Astrocyte (in vitro differentiated cells and primary cell): ENCODE results near the gene CHST13. TPM values are rescaled to one million over a fixed set of nuclear protein-coding genes. Genes with fewer than 3 reads are reported as not detected.

Source experiments
- DNase-seq: peaks from one replicate; pipeline ENCODE4 v3.0.0-alpha.2; 2010; ENCODE audit warnings: low read depth
- FAIRE-seq: peaks from 2 replicates; lab custom pipeline; 2011; peaks lifted over from hg19 to GRCh38; lab: Jason Lieb, UNC
- H2AFZ ChIP-seq: 2 replicates; pipeline ENCODE4 v1.6.0; 2012; ENCODE audit warnings: low read depth, low read length, inconsistent platforms
- H3K27ac ChIP-seq: 2 replicates; pipeline ENCODE4 v1.5.1; 2011; ENCODE audit warnings: low read depth, low read length, inconsistent platforms
- H3K27me3 ChIP-seq: 2 replicates; pipeline ENCODE4 v1.6.0; 2011; ENCODE audit warnings: low read length, inconsistent platforms; ENCODE audit not compliant: insufficient read depth
- H3K36me3 ChIP-seq: 2 replicates; pipeline ENCODE4 v1.5.1; 2011; ENCODE audit warnings: low read length, inconsistent platforms; ENCODE audit not compliant: insufficient read depth
- H3K4me1 ChIP-seq: 2 replicates; pipeline ENCODE4 v1.5.1; 2011; ENCODE audit warnings: low read length, inconsistent platforms; ENCODE audit not compliant: insufficient read depth
- H3K4me2 ChIP-seq: 2 replicates; pipeline ENCODE4 v1.6.0; 2012; ENCODE audit warnings: low read length, inconsistent platforms
- H3K4me3 ChIP-seq: 2 replicates; pipeline ENCODE4 v1.5.1; 2011; ENCODE audit warnings: low read depth, mild to moderate bottlenecking, low read length, inconsistent platforms; ENCODE audit not compliant: insufficient read depth
- H3K79me2 ChIP-seq: 2 replicates; pipeline ENCODE4 v1.6.0; 2012; ENCODE audit warnings: mild to moderate bottlenecking, low read length, inconsistent platforms; ENCODE audit not compliant: insufficient read depth
- H3K9ac ChIP-seq: 2 replicates; pipeline ENCODE4 v1.6.0; 2012; ENCODE audit warnings: mild to moderate bottlenecking, low read length, inconsistent platforms
- H3K9me3 ChIP-seq: 2 replicates; pipeline ENCODE4 v1.5.1; 2012; ENCODE audit warnings: low read depth, mild to moderate bottlenecking, low read length, inconsistent platforms; ENCODE audit not compliant: insufficient read depth
- H4K20me1 ChIP-seq: 2 replicates; pipeline ENCODE4 v1.6.0; 2012; ENCODE audit warnings: low read length, inconsistent platforms; ENCODE audit not compliant: insufficient read depth
- H3K27ac Mint-ChIP-seq: one replicate; pipeline ENCODE4 v1.8.0; 2021; ENCODE audit warnings: mild to moderate bottlenecking, mixed read lengths; ENCODE audit not compliant: unreplicated experiment
- H3K27me3 Mint-ChIP-seq: one replicate; pipeline ENCODE4 v1.8.0; 2021; ENCODE audit warnings: low read depth, mixed read lengths; ENCODE audit not compliant: unreplicated experiment
- H3K36me3 Mint-ChIP-seq: one replicate; pipeline ENCODE4 v1.8.0; 2021; ENCODE audit warnings: low read depth, mixed read lengths; ENCODE audit not compliant: unreplicated experiment
- H3K4me1 Mint-ChIP-seq: one replicate; pipeline ENCODE4 v1.8.0; 2021; ENCODE audit warnings: low read depth, mixed read lengths; ENCODE audit not compliant: unreplicated experiment
- H3K4me3 Mint-ChIP-seq: one replicate; pipeline ENCODE4 v1.8.0; 2021; ENCODE audit warnings: mild to moderate bottlenecking, moderate library complexity, mixed read lengths; ENCODE audit not compliant: unreplicated experiment
- H3K9me3 Mint-ChIP-seq: one replicate; pipeline ENCODE4 v1.8.0; 2021; ENCODE audit warnings: mild to moderate bottlenecking, mixed read lengths; ENCODE audit not compliant: unreplicated experiment
- CTCF ChIP-seq: IDR thresholded peaks from 2 replicates; pipeline ENCODE4 v1.5.1; 2011; ENCODE audit warnings: low read depth, mild to moderate bottlenecking, inconsistent platforms, low read length, moderate library complexity; ENCODE audit not compliant: insufficient read depth
- EZH2 ChIP-seq: IDR thresholded peaks from 2 replicates; pipeline ENCODE4 v1.6.1; 2012; ENCODE audit warnings: mild to moderate bottlenecking, low read length, inconsistent platforms; ENCODE audit not compliant: insufficient read depth
- total RNA-seq: library from RNA; stranded (reverse); gene quantifications from 2 replicates; pipeline ENCODE4 v1.2.1, GENCODE V29; 2021

CHST13 gene
- total RNA-seq, 1 donor from 2014 or later = not detected

- Histone ChIP-seq H3K4me3 (no peak overlapping the region), H3K4me1 (no peaks in the 10 kb centered on the region), H3K27me3 (peaks cover 6% of the 10 kb centered on the region), H4K20me1 (no peaks in the 10 kb centered on the region), H3K36me3 (no peaks in the 10 kb centered on the region), H3K4me2 (no peak overlapping the region), H3K9me3 (no peaks in the 10 kb centered on the region), H3K9ac (no peak overlapping the region), H3K27ac (no peak overlapping the region), H3K79me2 (no peaks in the 10 kb centered on the region), H2AFZ (no peak overlapping the region)
- Mint-ChIP-seq H3K9me3 (no peaks in the 10 kb centered on the region), H3K27ac (no peak overlapping the region), H3K27me3 (peaks cover 40% of the 10 kb centered on the region), H3K4me3 (no peak overlapping the region), H3K4me1 (no peaks in the 10 kb centered on the region), H3K36me3 (peaks cover 2% of the 10 kb centered on the region)
- no peak for FAIRE-seq
- TF ChIP-seq EZH2 (no peak), CTCF (no peak)
- no peak for DNase-seq
Observed at GRCh38 chr3:126577261-126577660, 53.3 kb downstream of the CHST13 start.

- no peaks in the 10 kb centered on the region for H3K4me1 Mint-ChIP-seq
- Histone ChIP-seq H4K20me1 (no peaks in the 10 kb centered on the region), H3K4me2 (no peak overlapping the region), H3K4me1 (no peaks in the 10 kb centered on the region), H3K4me3 (no peak overlapping the region), H3K9ac (no peak overlapping the region), H2AFZ (no peak overlapping the region), H3K27ac (no peak overlapping the region), H3K27me3 (peaks cover 8% of the 10 kb centered on the region), H3K79me2 (no peaks in the 10 kb centered on the region), H3K36me3 (no peaks in the 10 kb centered on the region), H3K9me3 (no peaks in the 10 kb centered on the region)
- H3K27ac Mint-ChIP-seq = no peak overlapping the region
- no peak for TF ChIP-seq CTCF
- no peak for TF ChIP-seq EZH2
- peaks cover 42% of the 10 kb centered on the region for H3K27me3 Mint-ChIP-seq
- DNase-seq (no peak), FAIRE-seq (no peak)
- no peak overlapping the region for H3K4me3 Mint-ChIP-seq
- H3K9me3 Mint-ChIP-seq = no peaks in the 10 kb centered on the region
- H3K36me3 Mint-ChIP-seq = no peaks in the 10 kb centered on the region
Observed at GRCh38 chr3:126578702-126579101, 54.7 kb downstream of the CHST13 start.

- H3K4me3 ChIP-seq = no peak overlapping the region
- no peaks in the 10 kb centered on the region for H3K4me1 Mint-ChIP-seq
- H3K4me3 Mint-ChIP-seq = no peak overlapping the region
- H3K79me2 ChIP-seq = no peaks in the 10 kb centered on the region
- H3K9ac ChIP-seq = no peak overlapping the region
- H3K9me3 ChIP-seq = no peaks in the 10 kb centered on the region
- TF ChIP-seq EZH2 (no peak), CTCF (no peak)
- H2AFZ ChIP-seq = no peak overlapping the region
- FAIRE-seq (no peak), DNase-seq (no peak)
- H3K4me2 ChIP-seq = no peak overlapping the region
- H3K9me3 Mint-ChIP-seq = no peaks in the 10 kb centered on the region
- no peaks in the 10 kb centered on the region for H4K20me1 ChIP-seq
- H3K36me3 ChIP-seq = no peaks in the 10 kb centered on the region
- H3K27ac ChIP-seq = no peak overlapping the region
- H3K27me3 Mint-ChIP-seq = peaks cover 45% of the 10 kb centered on the region
- H3K36me3 Mint-ChIP-seq = no peaks in the 10 kb centered on the region
- peaks cover 9% of the 10 kb centered on the region for H3K27me3 ChIP-seq
- H3K27ac Mint-ChIP-seq = no peak overlapping the region
- no peaks in the 10 kb centered on the region for H3K4me1 ChIP-seq
Observed at GRCh38 chr3:126580746-126581145, 56.8 kb downstream of the CHST13 start.
